Naive B cell (primary cell): ENCODE data around the gene CACNA1I. TPM values are rescaled to one million over a fixed set of nuclear protein-coding genes. Genes with fewer than 3 reads are reported as not detected.

Experiments used
- ATAC-seq, 2 donors: fragments of 150-1000 bp; cut with Tn5 transposase; 2 replicates each; pipeline ENCODE4 v1.10.0; 2021; ENCODE audit warnings: low read depth in 2 of 2, mild to moderate bottlenecking in 2 of 2, moderate library complexity in 2 of 2
- DNase-seq: peaks from one replicate; pipeline ENCODE4 v3.0.0; 2022
- H3K27ac Mint-ChIP-seq, 6 donors: one replicate each; pipeline ENCODE4 v1.8.0; 2020 to 2022; ENCODE audit warnings: mild to moderate bottlenecking in 6 of 6, mixed read lengths in 6 of 6, moderate library complexity in 5 of 6, inconsistent platforms in 2 of 6
- H3K27me3 Mint-ChIP-seq, 3 donors: one replicate each; pipeline ENCODE4 v1.8.0; 2021 to 2022; ENCODE audit warnings: mixed read lengths in 3 of 3, mild to moderate bottlenecking in 1 of 3
- H3K36me3 Mint-ChIP-seq, 2 donors: one replicate each; pipeline ENCODE4 v1.8.0; 2020 to 2022; ENCODE audit warnings: mixed read lengths in 2 of 2, inconsistent platforms in 1 of 2, mild to moderate bottlenecking in 1 of 2
- H3K4me1 Mint-ChIP-seq, 3 donors: one replicate each; pipeline ENCODE4 v1.8.0; 2020 to 2022; ENCODE audit warnings: mixed read lengths in 3 of 3, inconsistent platforms in 1 of 3, mild to moderate bottlenecking in 1 of 3, moderate library complexity in 1 of 3
- H3K4me3 Mint-ChIP-seq, 8 donors: one replicate each; pipeline ENCODE4 v1.8.0; 2020 to 2022; ENCODE audit warnings: mild to moderate bottlenecking in 8 of 8, mixed read lengths in 8 of 8, moderate library complexity in 8 of 8, inconsistent platforms in 2 of 8
- H3K9me3 Mint-ChIP-seq, 7 donors: one replicate each; pipeline ENCODE4 v1.8.0; 2020 to 2022; ENCODE audit warnings: mixed read lengths in 7 of 7, mild to moderate bottlenecking in 5 of 7, inconsistent platforms in 2 of 7, moderate library complexity in 1 of 7
- polyA plus RNA-seq, 6 donors: library from polyadenylated mRNA; unstranded; fragments of 300-500 nt; fragmentation: Illumina TruSeq; gene quantifications; one replicate each; pipeline ENCODE4 v1.2.3, GENCODE V29; 2021; ENCODE audit warnings: low read depth in 6 of 6

Gene CACNA1I
- polyA plus RNA-seq, 6 donors from 2014 or later, result not detected

- peak overlapping the region in 1 of 8 donors; percentile 53 for H3K4me3 Mint-ChIP-seq
- H3K4me1 Mint-ChIP-seq, result peaks cover 11 to 22% (median 14%) of the 10 kb centered on the region in 3 donors
- DNase-seq (no peak), ATAC-seq (no peak)
- peak overlapping the region in 1 of 6 donors; percentile 76 for H3K27ac Mint-ChIP-seq
- peaks cover 0 to 17% of the 10 kb centered on the region in 2 donors for H3K36me3 Mint-ChIP-seq
- peaks cover 0 to 10% (median 4%) of the 10 kb centered on the region in 7 donors for H3K9me3 Mint-ChIP-seq
- H3K27me3 Mint-ChIP-seq, result peaks cover 32 to 74% (median 62%) of the 10 kb centered on the region in 3 donors
These were observed 46.8 kb downstream of the CACNA1I start for GRCh38 chr22:39617342-39617741.

- ATAC-seq (no peak), DNase-seq (no peak)
- Mint-ChIP-seq H3K36me3 (peaks cover 0 to 9% of the 10 kb centered on the region in 2 donors), H3K27me3 (peaks cover 32 to 66% (median 57%) of the 10 kb centered on the region in 3 donors), H3K27ac (peak overlapping the region in 1 of 6 donors; percentile 69), H3K4me1 (peaks cover 11 to 17% (median 14%) of the 10 kb centered on the region in 3 donors), H3K4me3 (no peak overlapping the region), H3K9me3 (peaks cover 0 to 3% (median 0%) of the 10 kb centered on the region in 7 donors)
These were observed 47.6 kb downstream of the CACNA1I start for GRCh38 chr22:39617970-39618757.

DNA sequence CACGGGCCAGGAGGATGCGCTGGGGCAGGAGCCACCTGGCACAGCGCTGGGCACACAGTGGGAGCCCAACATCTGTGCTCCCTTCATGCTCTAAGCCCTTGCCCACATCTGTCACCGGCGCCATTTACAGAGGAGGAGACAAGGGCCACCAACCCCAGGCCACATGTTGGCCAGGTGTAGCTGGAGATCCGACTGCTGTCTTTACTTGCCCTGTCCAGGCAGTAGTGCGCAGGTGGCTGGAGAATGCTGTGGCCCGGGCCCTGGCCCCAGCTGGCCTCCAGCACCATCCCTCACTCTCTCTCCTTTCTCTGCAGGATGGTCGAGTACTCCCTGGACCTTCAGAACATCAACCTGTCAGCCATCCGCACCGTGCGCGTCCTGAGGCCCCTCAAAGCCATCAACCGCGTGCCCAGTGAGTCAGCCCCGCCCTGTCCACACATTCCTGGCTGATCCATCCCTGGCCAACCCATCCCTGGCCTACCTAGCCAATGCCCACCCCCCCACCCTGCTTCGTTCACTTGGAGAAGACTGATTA, 48.5 kb downstream of the CACNA1I start:
- Mint-ChIP-seq H3K36me3 (peaks cover 0 to 9% of the 10 kb centered on the region in 2 donors), H3K4me3 (no peak overlapping the region), H3K4me1 (peaks cover 11 to 15% (median 14%) of the 10 kb centered on the region in 3 donors), H3K27me3 (peaks cover 32 to 62% (median 57%) of the 10 kb centered on the region in 3 donors), H3K9me3 (peaks cover 0 to 3% (median 0%) of the 10 kb centered on the region in 7 donors), H3K27ac (no peak overlapping the region)
- DNase-seq (no peak), ATAC-seq (no peak)

- H3K4me1 Mint-ChIP-seq, result peaks cover 11 to 15% (median 14%) of the 10 kb centered on the region in 3 donors
- DNase-seq (no peak), ATAC-seq (no peak)
- peaks cover 0 to 9% of the 10 kb centered on the region in 2 donors for H3K36me3 Mint-ChIP-seq
- no peak overlapping the region for H3K27ac Mint-ChIP-seq
- H3K4me3 Mint-ChIP-seq, result peak overlapping the region in 1 of 8 donors; percentile 45
- H3K27me3 Mint-ChIP-seq, result peaks cover 22 to 45% (median 41%) of the 10 kb centered on the region in 3 donors
- H3K9me3 Mint-ChIP-seq, result no peaks in the 10 kb centered on the region
These were observed 50.6 kb downstream of the CACNA1I start for GRCh38 chr22:39620924-39621690.

DNA sequence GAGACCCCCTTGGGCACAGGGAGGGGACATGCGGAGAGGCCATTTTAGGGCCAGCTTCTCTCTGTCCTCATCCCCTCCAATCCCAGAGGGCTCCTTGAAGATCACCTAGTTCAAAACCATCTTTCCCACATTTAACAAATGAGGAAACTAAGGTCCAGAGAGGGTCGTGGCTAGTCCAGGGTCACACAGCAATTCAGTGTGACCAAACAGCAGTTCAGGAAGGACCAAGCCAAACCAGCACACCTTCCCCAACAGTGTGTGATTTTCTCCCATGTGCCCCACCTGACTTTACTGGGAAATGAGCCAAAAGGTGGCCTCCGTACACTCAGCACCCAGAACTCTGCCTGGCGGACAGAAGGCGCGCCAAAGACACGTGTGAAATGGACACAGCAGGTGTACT, 51.3 kb downstream of the CACNA1I start:
- DNase-seq, result no peak
- H3K27ac Mint-ChIP-seq, result peak overlapping the region in 1 of 6 donors; percentile 42
- no peak overlapping the region for H3K4me3 Mint-ChIP-seq
- peaks cover 0 to under 1% (median 0%) of the 10 kb centered on the region in 7 donors for H3K9me3 Mint-ChIP-seq
- peaks cover 25 to 44% (median 42%) of the 10 kb centered on the region in 3 donors for H3K27me3 Mint-ChIP-seq
- peaks cover 10 to 12% (median 12%) of the 10 kb centered on the region in 3 donors for H3K4me1 Mint-ChIP-seq
- peaks cover 0 to 9% of the 10 kb centered on the region in 2 donors for H3K36me3 Mint-ChIP-seq
- no peak for ATAC-seq

- Mint-ChIP-seq H3K4me3 (no peak overlapping the region), H3K27me3 (peaks cover 22 to 43% (median 42%) of the 10 kb centered on the region in 3 donors), H3K36me3 (peaks cover 0 to 4% of the 10 kb centered on the region in 2 donors), H3K9me3 (peaks cover 0 to 2% (median 0%) of the 10 kb centered on the region in 7 donors), H3K4me1 (peaks cover 3 to 8% (median 5%) of the 10 kb centered on the region in 3 donors), H3K27ac (no peak overlapping the region)
- DNase-seq (peak; percentile 54), ATAC-seq (peak; percentile 56 to 74)
These were observed 52.4 kb downstream of the CACNA1I start for GRCh38 chr22:39622881-39623367.

DNA sequence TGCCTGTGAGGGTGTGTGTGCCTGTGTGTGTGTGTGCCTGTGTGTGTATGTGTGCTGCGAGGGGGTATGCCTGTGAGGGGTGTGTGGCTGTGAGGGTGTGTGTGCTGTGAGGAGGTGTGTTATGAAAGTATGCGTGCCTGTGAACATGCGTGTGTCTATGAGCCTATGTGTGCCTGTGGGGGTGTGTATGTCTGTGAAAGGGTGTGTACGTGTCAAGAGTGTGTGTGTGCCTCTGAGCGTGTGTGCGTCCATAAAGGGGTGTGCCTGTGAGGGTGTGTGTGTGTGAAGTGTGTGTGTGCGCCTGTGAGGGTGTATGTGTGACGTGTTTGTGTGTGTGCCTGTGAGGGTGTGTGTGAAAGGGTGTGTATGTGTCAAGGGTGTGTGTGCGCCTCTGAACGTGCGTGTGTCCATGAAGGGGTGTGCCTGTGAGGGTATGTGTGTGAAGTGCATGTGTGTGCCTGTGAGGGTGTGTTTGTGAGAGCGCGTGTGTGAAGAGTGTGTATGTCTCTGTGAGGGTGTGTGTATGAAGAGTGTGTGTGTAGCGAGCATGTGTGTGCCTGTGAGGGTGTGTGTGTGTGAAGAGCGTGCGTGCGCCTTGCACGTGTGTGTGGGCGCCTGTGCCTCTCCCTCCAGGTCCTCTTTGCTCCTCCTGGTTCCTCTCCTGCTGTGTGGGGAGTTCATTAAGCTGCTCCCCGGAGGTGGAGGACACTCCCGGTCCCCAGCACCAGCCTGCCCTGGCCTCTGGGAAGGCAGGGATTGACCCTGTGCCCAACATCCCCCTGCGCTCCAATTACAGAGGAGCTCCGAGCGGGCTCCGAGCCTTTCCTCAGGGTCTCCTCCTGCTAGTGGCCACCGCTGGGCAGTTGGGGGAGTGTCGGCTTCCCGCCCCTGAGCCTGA, 53.3 kb downstream of the CACNA1I start:
- Mint-ChIP-seq H3K27ac (no peak overlapping the region), H3K4me1 (peaks cover 0 to 4% (median 0%) of the 10 kb centered on the region in 3 donors), H3K9me3 (peaks cover 0 to 2% (median 0%) of the 10 kb centered on the region in 7 donors), H3K27me3 (peaks cover 17 to 38% (median 35%) of the 10 kb centered on the region in 3 donors), H3K4me3 (no peak overlapping the region), H3K36me3 (no peaks in the 10 kb centered on the region)
- DNase-seq (no peak), ATAC-seq (no peak)

DNA sequence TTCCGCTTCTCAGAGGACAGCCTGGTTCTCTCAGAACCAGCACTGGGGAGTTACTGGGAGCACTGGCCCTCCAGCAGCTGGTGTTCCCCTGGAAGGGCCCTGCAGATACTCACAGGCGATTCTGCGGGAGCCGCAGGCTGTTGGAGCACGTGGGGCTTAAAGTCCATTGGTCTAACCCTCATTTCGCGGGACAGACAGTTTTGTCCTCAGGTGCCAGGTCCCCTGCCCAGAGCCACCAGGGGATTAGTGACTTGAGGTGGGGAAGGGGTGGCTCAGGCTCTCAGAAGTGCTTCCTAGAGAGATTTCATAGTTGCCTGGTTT, 53.9 kb downstream of the CACNA1I start:
- Mint-ChIP-seq H3K4me3 (no peak overlapping the region), H3K27ac (no peak overlapping the region), H3K9me3 (peaks cover 0 to 2% (median 0%) of the 10 kb centered on the region in 7 donors), H3K36me3 (no peaks in the 10 kb centered on the region), H3K4me1 (peaks cover 0 to 7% (median 0%) of the 10 kb centered on the region in 3 donors), H3K27me3 (peaks cover 20 to 41% (median 35%) of the 10 kb centered on the region in 3 donors)
- DNase-seq (no peak), ATAC-seq (no peak)

GRCh38 chr22:39625569-39626537, 55.3 kb downstream of the CACNA1I start:
- peaks cover 11 to 41% (median 36%) of the 10 kb centered on the region in 3 donors for H3K27me3 Mint-ChIP-seq
- no peak overlapping the region for H3K4me3 Mint-ChIP-seq
- no peaks in the 10 kb centered on the region for H3K36me3 Mint-ChIP-seq
- no peak overlapping the region for H3K27ac Mint-ChIP-seq
- H3K4me1 Mint-ChIP-seq, result peaks cover 0 to 3% (median 0%) of the 10 kb centered on the region in 3 donors
- ATAC-seq (no peak), DNase-seq (no peak)
- H3K9me3 Mint-ChIP-seq, result peaks cover 0 to 2% (median 0%) of the 10 kb centered on the region in 7 donors

DNA sequence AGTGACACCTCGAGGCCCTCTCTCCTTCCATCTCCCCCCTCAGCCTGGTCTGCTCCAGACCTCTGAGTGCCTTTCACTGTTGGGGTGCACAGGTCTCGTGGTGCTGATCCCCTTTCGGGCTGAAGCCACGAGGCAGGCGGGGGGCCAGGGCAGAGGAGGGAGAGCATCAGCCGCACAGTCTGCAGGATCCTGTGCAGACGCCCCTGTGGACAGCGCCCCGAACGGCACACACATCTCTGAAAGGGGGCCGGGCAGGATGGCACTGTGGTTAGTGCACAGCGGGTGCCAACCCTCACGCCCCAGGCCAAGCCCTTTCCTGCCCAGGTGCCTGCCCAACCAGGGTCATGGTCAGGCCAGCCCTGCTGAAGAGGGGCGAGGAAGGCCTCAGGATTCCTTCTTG, 56.7 kb downstream of the CACNA1I start:
- Mint-ChIP-seq H3K4me3 (no peak overlapping the region), H3K36me3 (no peaks in the 10 kb centered on the region), H3K27ac (peak overlapping the region in 1 of 6 donors; percentile 68), H3K9me3 (peaks cover 0 to 2% (median 0%) of the 10 kb centered on the region in 7 donors), H3K27me3 (peaks cover 15 to 48% (median 41%) of the 10 kb centered on the region in 3 donors), H3K4me1 (peaks cover 0 to 7% (median 0%) of the 10 kb centered on the region in 3 donors)
- ATAC-seq (no peak), DNase-seq (no peak)

DNA sequence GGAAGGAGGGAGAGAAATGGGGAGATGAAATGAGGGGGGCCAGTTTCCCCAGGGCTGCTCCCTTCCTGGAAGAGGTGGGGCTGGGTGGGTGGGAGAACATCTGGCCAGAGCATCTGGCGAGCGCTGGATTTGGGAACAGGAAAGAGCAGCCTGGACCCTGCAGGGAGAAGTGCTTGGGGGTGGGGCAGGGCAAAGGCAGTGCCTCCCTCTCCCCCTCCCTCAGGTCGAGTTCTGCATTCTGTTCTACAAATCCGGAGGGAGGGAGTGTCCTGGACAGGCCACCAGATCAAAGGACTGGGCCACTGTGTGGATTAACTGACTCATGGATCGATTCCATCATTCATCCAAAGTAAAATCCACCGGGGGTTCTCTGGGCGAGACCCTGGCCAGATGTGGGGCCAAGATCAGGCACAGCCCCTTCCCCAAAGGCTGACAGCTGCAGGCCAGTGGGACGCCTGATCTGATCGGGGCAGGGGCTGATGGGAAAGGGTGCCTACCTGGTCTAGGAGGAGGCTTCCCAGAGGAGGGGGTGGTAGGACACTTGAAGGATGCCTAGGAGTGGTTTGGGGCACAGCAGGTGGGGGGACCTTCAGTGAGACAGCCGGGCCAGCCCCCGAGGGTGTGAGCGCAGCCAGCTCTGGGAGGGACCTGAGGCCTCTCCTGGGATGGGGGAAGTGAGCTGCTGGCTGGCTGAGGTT, 57.5 kb downstream of the CACNA1I start:
- H3K27me3 Mint-ChIP-seq, result peaks cover 15 to 48% (median 41%) of the 10 kb centered on the region in 3 donors
- no peak for ATAC-seq
- no peak for DNase-seq
- H3K4me1 Mint-ChIP-seq, result peaks cover 0 to 7% (median 0%) of the 10 kb centered on the region in 3 donors
- H3K27ac Mint-ChIP-seq, result peak overlapping the region in 1 of 6 donors; percentile 68
- no peaks in the 10 kb centered on the region for H3K36me3 Mint-ChIP-seq
- peaks cover 0 to 2% (median 0%) of the 10 kb centered on the region in 7 donors for H3K9me3 Mint-ChIP-seq
- no peak overlapping the region for H3K4me3 Mint-ChIP-seq
